HG02623 (cell line): ENCODE results near the gene ST8SIA1.
"Not testable (repeated sequence)": the region's sequence is repeated elsewhere in the genome, so short reads cannot be mapped to it uniquely, and the experiment has no call there.

Experiments
- ATAC-seq: cut with Tn5 transposase; IDR thresholded peaks from one replicate; pipeline ENCODE4 v1.9.1; 2021; ENCODE audit warnings: moderate library complexity; ENCODE audit not compliant: unreplicated experiment

ST8SIA1 gene

GRCh38 chr12:22334410-22335100, at the start of gene ST8SIA1:
TSS of gene ST8SIA1 (minus strand) at chr12:22334707. CDS start at chr12:22334232, 475 bp downstream.
- ATAC-seq, result no peak

GRCh38 chr12:22380031-22380430, 45.5 kb upstream of the ST8SIA1 start:
- ATAC-seq, result no peak

- no peak for ATAC-seq
These were observed 43.4 kb upstream of the ST8SIA1 start for GRCh38 chr12:22377731-22378496.

- ATAC-seq, result not testable (repeated sequence)
These were observed 42.2 kb upstream of the ST8SIA1 start for GRCh38 chr12:22376596-22377150.

- ATAC-seq, result no peak
These were observed 40.0 kb upstream of the ST8SIA1 start for GRCh38 chr12:22374508-22374907.

GRCh38 chr12:22372277-22372837, 37.9 kb upstream of the ST8SIA1 start:
- no peak for ATAC-seq

GRCh38 chr12:22366181-22366580, 31.7 kb upstream of the ST8SIA1 start:
- no peak for ATAC-seq

GRCh38 chr12:22361785-22362184, 27.3 kb upstream of the ST8SIA1 start:
- ATAC-seq, result no peak

GRCh38 chr12:22360774-22361173, 26.3 kb upstream of the ST8SIA1 start:
- no peak for ATAC-seq

- no peak for ATAC-seq
These were observed 23.0 kb upstream of the ST8SIA1 start for GRCh38 chr12:22357531-22357930.

- ATAC-seq, result no peak
These were observed 21.7 kb upstream of the ST8SIA1 start for GRCh38 chr12:22356231-22356630.

- no peak for ATAC-seq
These were observed 20.6 kb upstream of the ST8SIA1 start for GRCh38 chr12:22355011-22355580.

GRCh38 chr12:22353615-22354325, 19.3 kb upstream of the ST8SIA1 start:
- no peak for ATAC-seq

- ATAC-seq, result no peak
These were observed 16.4 kb upstream of the ST8SIA1 start for GRCh38 chr12:22350886-22351285.

GRCh38 chr12:22348208-22348607, 13.7 kb upstream of the ST8SIA1 start:
- no peak for ATAC-seq

GRCh38 chr12:22340143-22340542, 5.6 kb upstream of the ST8SIA1 start:
- ATAC-seq, result no peak

- no peak for ATAC-seq
These were observed 5.2 kb upstream of the ST8SIA1 start for GRCh38 chr12:22339691-22340090.

GRCh38 chr12:22335794-22336166, 1.3 kb upstream of the ST8SIA1 start:
- ATAC-seq, result no peak

GRCh38 chr12:22333713-22334409, 646 bp downstream of the ST8SIA1 start:
- no peak for ATAC-seq

- ATAC-seq, result no peak
These were observed 1.3 kb downstream of the ST8SIA1 start for GRCh38 chr12:22333186-22333712.
